D721Med (cell line): Measurements from ENCODE around the gene CPB2.

Experiments
- DNase-seq: peaks from one replicate; pipeline ENCODE4 v3.0.0; 2011; ENCODE audit warnings: low spot score; ENCODE audit not compliant: insufficient read length
- FAIRE-seq: peaks from 2 replicates; lab custom pipeline; 2011; peaks lifted over from hg19 to GRCh38; lab: Jason Lieb, UNC
- TF ChIP-seq, protein P1 (sequence below): IDR thresholded peaks from 2 replicates; pipeline ENCODE4 v1.5.1; 2012; ENCODE audit warnings: mild to moderate bottlenecking, control low read depth; ENCODE audit not compliant: insufficient read depth; ENCODE audit errors: missing control alignments

Gene CPB2

DNA sequence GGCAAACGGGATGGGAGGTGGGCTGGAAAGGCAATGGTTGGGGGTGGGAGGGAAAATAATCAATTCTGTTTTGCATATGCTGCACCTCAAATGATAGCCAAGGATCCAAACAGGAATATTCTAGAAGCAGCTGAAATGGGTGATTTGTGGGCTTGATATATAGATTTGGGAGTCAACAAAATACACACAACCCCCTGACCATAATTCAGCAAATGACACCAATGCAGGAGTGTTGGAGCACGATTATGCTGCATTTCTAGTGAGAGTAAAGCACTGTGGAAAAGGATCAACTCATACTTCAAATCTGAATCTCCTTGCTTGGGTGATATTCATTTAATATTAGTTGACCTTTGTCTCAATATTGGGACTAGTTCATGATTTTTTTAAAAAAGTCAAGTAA is 41.1 kb upstream of the CPB2 start:
- TF ChIP-seq, protein P1, sequence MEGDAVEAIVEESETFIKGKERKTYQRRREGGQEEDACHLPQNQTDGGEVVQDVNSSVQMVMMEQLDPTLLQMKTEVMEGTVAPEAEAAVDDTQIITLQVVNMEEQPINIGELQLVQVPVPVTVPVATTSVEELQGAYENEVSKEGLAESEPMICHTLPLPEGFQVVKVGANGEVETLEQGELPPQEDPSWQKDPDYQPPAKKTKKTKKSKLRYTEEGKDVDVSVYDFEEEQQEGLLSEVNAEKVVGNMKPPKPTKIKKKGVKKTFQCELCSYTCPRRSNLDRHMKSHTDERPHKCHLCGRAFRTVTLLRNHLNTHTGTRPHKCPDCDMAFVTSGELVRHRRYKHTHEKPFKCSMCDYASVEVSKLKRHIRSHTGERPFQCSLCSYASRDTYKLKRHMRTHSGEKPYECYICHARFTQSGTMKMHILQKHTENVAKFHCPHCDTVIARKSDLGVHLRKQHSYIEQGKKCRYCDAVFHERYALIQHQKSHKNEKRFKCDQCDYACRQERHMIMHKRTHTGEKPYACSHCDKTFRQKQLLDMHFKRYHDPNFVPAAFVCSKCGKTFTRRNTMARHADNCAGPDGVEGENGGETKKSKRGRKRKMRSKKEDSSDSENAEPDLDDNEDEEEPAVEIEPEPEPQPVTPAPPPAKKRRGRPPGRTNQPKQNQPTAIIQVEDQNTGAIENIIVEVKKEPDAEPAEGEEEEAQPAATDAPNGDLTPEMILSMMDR, result no peak
- FAIRE-seq (no peak), DNase-seq (no peak)

DNA sequence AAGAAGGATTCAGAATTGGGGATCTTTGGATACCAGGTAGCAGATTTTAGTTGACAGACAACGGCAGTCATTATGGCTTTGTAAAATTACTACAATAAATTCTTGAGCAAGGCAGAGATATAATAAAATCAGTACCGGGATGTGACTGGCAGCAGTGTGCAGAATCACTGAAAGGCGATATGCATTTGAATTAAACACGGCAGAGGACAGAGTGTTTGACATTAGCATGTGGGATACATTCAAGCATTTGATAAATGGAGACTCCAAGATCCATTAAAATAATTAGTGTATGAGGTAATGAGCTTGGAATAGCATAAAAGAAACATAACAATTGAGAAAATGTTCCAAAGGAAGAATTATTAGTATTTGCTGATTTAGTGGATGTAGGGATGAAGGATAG is 40.3 kb upstream of the CPB2 start:
- FAIRE-seq (no peak), DNase-seq (no peak)
- TF ChIP-seq, protein P1, result no peak

DNA sequence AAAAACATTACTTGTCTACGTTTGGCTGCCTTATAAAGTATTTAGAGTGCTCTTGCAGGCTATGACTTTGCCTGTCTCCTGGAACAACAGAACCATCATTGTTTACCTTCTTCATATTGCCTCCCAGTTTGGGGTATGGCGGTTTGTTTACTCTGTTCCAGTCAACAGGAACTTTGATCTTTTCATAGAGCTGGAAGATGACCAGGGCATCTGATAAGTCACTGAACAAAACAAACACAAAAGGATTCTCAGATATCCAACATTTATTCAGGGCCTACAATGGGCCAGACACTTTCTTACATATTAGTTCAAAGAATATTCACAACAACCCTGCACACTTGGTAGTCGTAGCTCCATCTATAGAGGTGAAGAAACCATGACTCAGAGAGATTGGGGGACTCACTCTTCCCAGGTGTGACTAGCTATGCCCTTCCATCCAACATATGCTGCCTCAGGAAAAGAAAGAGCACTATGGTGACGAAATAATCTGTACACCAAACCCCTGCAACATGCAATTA is 38.4 kb upstream of the CPB2 start:
- no peak for FAIRE-seq
- DNase-seq, result no peak
- TF ChIP-seq, protein P1, result no peak

DNA sequence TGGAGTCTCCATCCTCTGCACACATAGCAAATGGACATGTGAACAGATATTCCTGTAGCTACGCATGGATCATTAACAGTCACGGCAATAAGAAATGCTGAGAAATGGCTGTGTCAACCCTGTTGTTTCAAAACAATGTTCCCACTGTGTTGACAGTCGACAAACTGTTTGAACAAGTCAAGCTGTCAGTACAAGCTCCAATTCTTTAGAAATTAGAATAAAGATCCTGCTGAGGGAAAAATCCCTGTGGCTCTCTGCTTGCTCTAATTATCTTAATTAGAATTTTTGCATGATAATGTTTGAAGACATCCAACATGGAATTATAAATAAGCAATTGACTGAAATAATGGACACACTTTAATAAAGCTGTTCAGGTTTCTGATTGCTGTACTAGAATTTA is 37.9 kb upstream of the CPB2 start:
- TF ChIP-seq, protein P1, result no peak
- FAIRE-seq, result no peak
- DNase-seq, result no peak

DNA sequence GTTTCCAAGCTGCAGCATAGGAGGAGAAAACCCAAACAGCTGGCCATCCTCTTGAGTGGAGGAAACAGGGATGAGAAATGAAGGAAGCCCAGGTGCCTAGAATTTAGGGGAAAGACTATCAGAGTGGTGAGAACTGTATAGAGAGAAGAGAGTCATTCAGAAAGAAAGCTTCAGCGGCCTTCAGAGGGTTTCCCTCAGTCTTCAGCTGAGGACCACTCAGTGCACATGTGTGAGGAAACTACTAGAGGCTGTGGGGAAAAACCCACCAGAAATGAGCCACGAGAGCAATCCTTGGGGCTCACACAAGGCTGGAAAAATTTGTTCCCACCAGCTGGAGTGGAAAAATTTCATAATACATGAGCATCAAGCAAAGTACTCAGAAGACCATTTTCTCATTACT is 35.2 kb upstream of the CPB2 start:
- TF ChIP-seq, protein P1, result no peak
- DNase-seq, result no peak
- FAIRE-seq, result no peak

DNA sequence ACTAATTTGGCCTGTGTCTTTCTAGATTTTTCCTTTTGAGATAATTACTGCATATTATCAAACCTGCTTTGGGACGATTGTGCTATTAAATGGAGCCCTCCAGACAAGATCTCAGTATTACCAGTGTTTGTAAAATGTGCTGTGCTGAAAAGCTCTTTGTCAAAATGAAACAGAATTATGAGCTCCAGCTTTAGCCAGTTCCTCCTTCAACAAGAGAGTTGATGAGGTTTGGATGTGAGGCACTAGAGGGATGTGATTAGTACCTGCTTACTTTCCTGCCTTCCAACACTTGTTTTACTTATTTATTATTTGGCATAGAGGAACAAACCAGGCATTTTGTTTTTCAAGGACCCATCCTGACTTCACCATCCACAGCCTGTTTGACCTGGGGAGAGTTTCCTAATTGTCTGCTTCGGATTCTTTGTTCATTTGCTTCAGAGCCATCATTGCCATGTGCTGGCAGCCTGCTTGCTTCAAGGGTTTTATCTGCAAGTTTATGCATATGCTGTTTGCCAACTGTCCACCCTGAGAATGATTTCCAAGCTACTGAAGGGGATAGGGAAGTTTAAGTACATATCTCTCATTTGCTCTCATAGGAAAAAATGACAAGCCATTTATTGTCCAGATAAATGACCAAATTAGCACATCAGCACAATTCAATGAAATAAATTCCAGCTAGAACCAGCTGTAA is 32.9 kb upstream of the CPB2 start:
- FAIRE-seq (no peak), DNase-seq (no peak)
- TF ChIP-seq, protein P1, result no peak

DNA sequence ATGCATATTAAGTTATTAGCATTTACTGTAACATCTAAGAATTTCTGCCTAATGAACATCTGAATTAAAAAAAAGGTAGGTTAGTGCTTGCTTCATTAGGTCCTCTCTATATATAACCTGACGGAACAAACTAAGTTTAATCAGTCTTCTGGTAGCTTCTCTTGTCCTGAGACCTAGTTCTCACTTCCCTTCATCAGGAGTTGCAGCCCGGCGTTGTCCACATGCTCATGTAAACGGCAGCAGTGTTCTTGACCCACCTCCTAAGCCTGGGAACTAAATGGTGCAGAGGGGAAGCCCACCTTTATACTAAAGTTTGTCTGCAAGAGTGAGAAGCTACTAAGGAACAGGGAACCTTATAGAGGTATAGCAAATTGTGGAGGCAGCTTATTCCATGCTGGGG is 31.9 kb upstream of the CPB2 start:
- TF ChIP-seq, protein P1, result no peak
- FAIRE-seq (no peak), DNase-seq (no peak)
